ENCODE measurements around the gene KLHDC8B. TPM values are rescaled to one million over a fixed set of nuclear protein-coding genes. Genes with fewer than 3 reads are reported as not detected.

Gene KLHDC8B
- total RNA-seq, 1 experiment from 2014 or later = 7.4 TPM

DNA sequence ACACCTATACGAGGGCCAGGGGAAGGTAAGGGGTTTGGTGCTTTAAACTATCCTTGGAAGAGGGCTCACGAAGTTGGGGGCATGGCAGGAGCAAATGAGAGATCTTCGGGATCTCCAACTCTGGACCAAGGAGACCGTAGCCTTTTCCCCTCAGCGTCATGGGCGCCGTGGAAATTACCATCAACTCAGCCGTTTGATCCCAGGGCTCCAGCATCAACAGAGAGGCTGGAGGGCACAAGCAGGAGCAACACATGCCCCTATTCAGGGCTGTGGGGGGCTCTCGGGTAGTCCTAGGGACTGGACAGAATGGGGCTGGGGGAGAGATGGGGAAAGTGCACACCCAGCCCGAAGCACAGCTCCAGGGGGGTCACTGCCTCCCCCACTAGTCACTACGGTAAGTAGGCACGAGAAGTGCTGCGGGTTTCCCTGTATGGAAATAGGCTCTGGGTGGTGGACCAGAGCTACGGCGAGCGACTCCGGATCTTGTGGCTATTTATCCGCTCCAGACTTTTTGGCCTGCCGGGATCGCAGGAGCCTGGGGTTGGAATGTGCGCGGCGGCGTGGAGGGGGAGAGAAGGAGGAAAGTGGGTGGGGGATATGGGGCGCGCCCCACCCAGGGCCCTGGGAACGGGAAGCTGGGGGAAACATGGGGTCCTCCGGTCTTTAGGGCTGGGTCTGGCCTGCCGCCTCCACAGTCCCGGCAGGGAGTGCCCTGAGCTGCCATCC is 38.0 kb upstream of the KLHDC8B start:
- peak; percentile 86 to 90 for DNase-seq
- no peaks in the 10 kb centered on the region for H3K9me3 ChIP-seq
- CTCF ChIA-PET = interaction anchor here (0.6 to 2.0 kb wide), 6 partner anchors 12 to 447 kb away, joined by 3 to 15 read pairs (median 5); partner anchors contain the start of genes NCKIPSD, NDUFAF3, QRICH1 and USP19
- Mint-ChIP-seq H3K27ac (ENCODE audit: unreplicated experiment) (peak overlapping the region; percentile 90), H3K36me3 (ENCODE audit: insufficient read depth, unreplicated experiment) (peaks cover 26% of the 10 kb centered on the region), H3K9me3 (ENCODE audit: unreplicated experiment) (no peaks in the 10 kb centered on the region), H3K4me1 (ENCODE audit: low read depth, unreplicated experiment) (peaks cover 13% of the 10 kb centered on the region), H3K27me3 (ENCODE audit: insufficient read depth, unreplicated experiment) (no peaks in the 10 kb centered on the region), H3K4me3 (ENCODE audit: unreplicated experiment) (peak overlapping the region; percentile 93)
- intact Hi-C loops (cut with micrococcal nuclease; ENCODE audit: unreplicated experiment) = loop anchor here (1.0 kb wide), 2 partner anchors 25 to 39 kb away; partner anchors contain the start of gene QRICH1
- POLR2A ChIA-PET = interaction anchor here (0.5 to 3.1 kb wide), 4 partner anchors 13 to 207 kb away, joined by 4 to 27 read pairs (median 8); partner anchors contain the start of genes NDUFAF3, QRICH1, USP19 and USP4
- no TSS peak for BruUV-seq (replicated peaks)
- no peaks in the 10 kb centered on the region for H3K27me3 ChIP-seq (replicated peaks; ENCODE audit: control insufficient read depth, insufficient read depth, low read length)
- peaks cover 15% of the 10 kb centered on the region for H3K4me1 ChIP-seq
- TF ChIP-seq CTCF (IDR thresholded peaks at IDR 0.05; ENCODE audit: insufficient read depth in 1 of 2, low read depth in 1 of 2, low read length in 1 of 2, severe bottlenecking in 1 of 2, unreplicated experiment in 1 of 2) = no peak
- H3K36me3 ChIP-seq (ENCODE audit: control insufficient read depth, insufficient read depth, low read length) = peaks cover 3% of the 10 kb centered on the region; the same call in 1 of the 2 replicates
- peak overlapping the region; percentile 66 for H3K4me3 ChIP-seq (ENCODE audit: low read depth, low read length)

DNA sequence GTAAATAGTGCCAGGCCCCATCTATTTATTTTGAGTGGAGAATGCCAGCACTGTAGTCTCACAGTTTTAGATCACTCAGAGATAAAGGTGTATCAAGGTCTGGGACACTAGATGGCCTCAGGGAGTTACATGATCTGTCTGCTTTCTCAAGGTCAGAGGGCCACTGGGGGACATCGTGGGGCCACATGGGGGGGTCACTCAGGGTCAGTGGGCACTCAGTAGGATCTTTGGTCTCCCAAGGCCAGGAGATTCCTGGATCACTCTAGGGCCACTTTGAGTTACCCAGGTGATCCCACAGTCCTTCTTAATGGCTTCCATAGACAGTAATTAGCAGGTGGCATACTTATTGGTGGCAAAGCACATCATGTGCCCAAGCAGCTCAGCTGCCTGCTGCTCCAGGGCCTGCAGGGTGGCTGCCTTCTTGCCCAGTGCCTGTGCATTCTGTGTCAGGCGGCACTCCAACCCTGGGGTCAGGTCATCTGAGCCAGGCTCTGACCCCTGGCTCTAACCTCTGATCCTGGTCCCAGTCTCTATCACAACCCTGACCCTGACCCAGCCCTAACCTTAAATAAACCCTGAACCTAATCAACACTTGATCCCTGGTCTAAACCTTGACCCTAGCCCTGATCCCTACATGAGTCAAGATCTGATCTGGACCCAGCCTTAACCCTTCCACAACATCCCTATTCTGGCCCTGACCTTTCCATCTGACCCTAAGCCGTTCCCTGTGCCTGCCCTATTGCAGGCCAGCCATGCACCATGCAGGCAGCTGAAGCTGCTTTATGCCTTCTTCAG is 36.7 kb upstream of the KLHDC8B start:
- ChIA-PET POLR2A (interaction anchor here (3.1 kb wide), 1 partner anchor 40 kb away, joined by 27 read pairs; the partner anchor contains the start of gene QRICH1), CTCF (interaction anchor here (0.7 to 1.2 kb wide), 3 partner anchors 14 to 325 kb away, joined by 3 to 8 read pairs (median 4); partner anchors contain the start of gene USP19)
- H3K9me3 ChIP-seq = no peaks in the 10 kb centered on the region
- no peak for DNase-seq
- Mint-ChIP-seq H3K27ac (ENCODE audit: unreplicated experiment) (no peak overlapping the region), H3K9me3 (ENCODE audit: unreplicated experiment) (no peaks in the 10 kb centered on the region), H3K27me3 (ENCODE audit: insufficient read depth, unreplicated experiment) (no peaks in the 10 kb centered on the region), H3K36me3 (ENCODE audit: insufficient read depth, unreplicated experiment) (peaks cover 18% of the 10 kb centered on the region), H3K4me3 (ENCODE audit: unreplicated experiment) (peak overlapping the region; percentile 93), H3K4me1 (ENCODE audit: low read depth, unreplicated experiment) (peaks cover 13% of the 10 kb centered on the region)
- TF ChIP-seq CTCF (IDR thresholded peaks at IDR 0.05; ENCODE audit: insufficient read depth in 1 of 2, low read depth in 1 of 2, low read length in 1 of 2, severe bottlenecking in 1 of 2, unreplicated experiment in 1 of 2) = no peak
- 0 out of 2 replicates have a peak, but pooled peaks cover 3% of the 10 kb centered on the region for H3K36me3 ChIP-seq (ENCODE audit: control insufficient read depth, insufficient read depth, low read length)
- H3K4me3 ChIP-seq (ENCODE audit: low read depth, low read length) = no peak overlapping the region
- peaks cover 15% of the 10 kb centered on the region for H3K4me1 ChIP-seq
- no peaks in the 10 kb centered on the region for H3K27me3 ChIP-seq (replicated peaks; ENCODE audit: control insufficient read depth, insufficient read depth, low read length)
- intact Hi-C loops (cut with micrococcal nuclease; ENCODE audit: unreplicated experiment) = no loop called here
- no TSS peak for BruUV-seq (replicated peaks)

DNA sequence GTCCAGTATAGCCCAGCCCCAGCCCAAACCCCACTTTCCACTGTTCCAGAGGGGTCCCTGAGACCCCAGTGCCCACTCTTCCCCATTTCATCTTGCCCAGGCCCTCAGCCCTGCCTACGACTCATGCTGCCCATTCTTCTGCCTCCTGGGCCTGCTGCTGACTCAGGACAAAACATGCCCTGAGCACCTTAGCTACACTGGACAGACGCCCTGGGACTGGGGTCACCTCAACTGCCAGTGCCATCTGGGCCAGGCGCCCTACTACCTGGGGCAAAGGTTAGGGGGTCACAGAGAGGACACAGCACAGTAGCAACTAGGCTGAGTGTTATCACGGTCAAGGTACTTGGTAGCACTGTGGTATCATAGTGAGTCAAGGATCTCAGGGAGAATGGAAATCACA is 35.9 kb upstream of the KLHDC8B start:
- H3K27ac Mint-ChIP-seq (ENCODE audit: unreplicated experiment) = no peak overlapping the region
- no peaks in the 10 kb centered on the region for H3K9me3 Mint-ChIP-seq (ENCODE audit: unreplicated experiment)
- no peaks in the 10 kb centered on the region for H3K27me3 Mint-ChIP-seq (ENCODE audit: insufficient read depth, unreplicated experiment)
- DNase-seq = no peak
- H3K4me1 Mint-ChIP-seq (ENCODE audit: low read depth, unreplicated experiment) = peaks cover 13% of the 10 kb centered on the region
- no peak overlapping the region for H3K4me3 ChIP-seq (ENCODE audit: low read depth, low read length)
- BruUV-seq (replicated peaks) = no TSS peak
- 0 out of 2 replicates have a peak, but pooled peaks cover 1% of the 10 kb centered on the region for H3K36me3 ChIP-seq (ENCODE audit: control insufficient read depth, insufficient read depth, low read length)
- no peaks in the 10 kb centered on the region for H3K27me3 ChIP-seq (replicated peaks; ENCODE audit: control insufficient read depth, insufficient read depth, low read length)
- peaks cover 6% of the 10 kb centered on the region; the same call in 1 of the 2 replicates for H3K9me3 ChIP-seq
- H3K4me3 Mint-ChIP-seq (ENCODE audit: unreplicated experiment) = peak overlapping the region; percentile 29
- H3K36me3 Mint-ChIP-seq (ENCODE audit: insufficient read depth, unreplicated experiment) = peaks cover 17% of the 10 kb centered on the region
- ChIA-PET CTCF (no interaction called here), POLR2A (no interaction called here)
- no peak for TF ChIP-seq CTCF (IDR thresholded peaks at IDR 0.05; ENCODE audit: insufficient read depth in 1 of 2, low read depth in 1 of 2, low read length in 1 of 2, severe bottlenecking in 1 of 2, unreplicated experiment in 1 of 2)
- H3K4me1 ChIP-seq = peaks cover 17% of the 10 kb centered on the region
- intact Hi-C loops (cut with micrococcal nuclease; ENCODE audit: unreplicated experiment) = no loop called here

Data from Caco-2 (cell line).